Subcutaneous preadipocyte (primary cell): ENCODE results near the gene PARP16. TPM values are rescaled to one million over a fixed set of nuclear protein-coding genes. Genes with fewer than 3 reads are reported as not detected.

ENCODE experiments used
- small RNA-seq: library from RNA; depleted of rRNA; stranded (forward); fragments of <200 nt; gene quantifications from one replicate; pipeline ENCODE3, GENCODE V24; 2012
- total RNA-seq: library from RNA; depleted of rRNA; stranded (reverse); fragments of >200 nt; gene quantifications from 2 replicates; pipeline ENCODE4 v1.2.3, GENCODE V29; 2012

PARP16 gene, protein sequence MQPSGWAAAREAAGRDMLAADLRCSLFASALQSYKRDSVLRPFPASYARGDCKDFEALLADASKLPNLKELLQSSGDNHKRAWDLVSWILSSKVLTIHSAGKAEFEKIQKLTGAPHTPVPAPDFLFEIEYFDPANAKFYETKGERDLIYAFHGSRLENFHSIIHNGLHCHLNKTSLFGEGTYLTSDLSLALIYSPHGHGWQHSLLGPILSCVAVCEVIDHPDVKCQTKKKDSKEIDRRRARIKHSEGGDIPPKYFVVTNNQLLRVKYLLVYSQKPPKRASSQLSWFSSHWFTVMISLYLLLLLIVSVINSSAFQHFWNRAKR
- total RNA-seq = 2.2 and 2.9 TPM in 2 replicates

DNA sequence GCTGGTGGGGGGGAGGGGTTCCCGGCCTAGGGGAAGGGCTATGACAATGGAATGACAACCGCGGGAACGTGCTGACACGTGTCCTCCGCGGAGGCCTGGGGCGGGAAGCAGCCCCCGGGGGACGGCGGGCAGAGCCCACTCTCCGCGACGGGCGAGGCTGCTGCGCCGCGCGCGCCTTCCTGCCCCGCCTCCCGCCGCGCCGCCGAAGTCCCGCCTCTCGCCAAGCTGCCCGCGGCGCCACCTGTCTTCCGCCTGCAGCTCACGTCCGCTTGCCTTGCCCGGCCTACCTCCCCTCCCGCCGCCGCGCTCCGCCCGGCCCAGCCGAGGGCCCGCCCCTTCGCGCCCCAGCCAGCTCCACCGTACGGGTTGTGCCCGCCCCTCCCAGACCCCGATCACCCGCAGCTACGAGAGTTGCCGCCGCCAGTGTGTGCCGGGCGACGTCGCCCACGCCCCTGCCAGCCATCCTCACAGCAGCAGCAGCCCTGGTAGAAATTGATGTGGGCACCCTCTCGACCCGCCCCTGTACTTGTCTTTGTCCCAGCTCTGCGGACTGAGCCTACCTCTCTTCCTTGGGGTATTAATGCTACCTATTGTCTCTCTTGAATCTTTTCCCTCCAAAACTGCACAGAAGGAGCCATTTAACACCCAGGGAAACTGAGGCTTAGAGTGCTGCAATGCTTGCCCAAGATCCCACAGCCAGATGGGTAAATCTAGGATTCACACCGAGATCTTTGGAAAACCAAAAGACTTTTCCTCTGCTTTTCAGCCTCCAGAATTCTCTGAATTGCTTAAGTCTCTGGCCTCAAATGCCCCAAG lies at the start of gene PARP16:
Gene PARP16, minus strand, starts transcription at position 180 of the 816 bp plus-strand sequence. CDS start 457 bp downstream, outside the sequence.

GRCh38 chr15:65304381-65305149 lies 17.9 kb upstream of the PARP16 start, which contains the start of gene RNU5B-1:
Gene RNU5B-1, plus strand, starts transcription at chr15:65304677.

DNA sequence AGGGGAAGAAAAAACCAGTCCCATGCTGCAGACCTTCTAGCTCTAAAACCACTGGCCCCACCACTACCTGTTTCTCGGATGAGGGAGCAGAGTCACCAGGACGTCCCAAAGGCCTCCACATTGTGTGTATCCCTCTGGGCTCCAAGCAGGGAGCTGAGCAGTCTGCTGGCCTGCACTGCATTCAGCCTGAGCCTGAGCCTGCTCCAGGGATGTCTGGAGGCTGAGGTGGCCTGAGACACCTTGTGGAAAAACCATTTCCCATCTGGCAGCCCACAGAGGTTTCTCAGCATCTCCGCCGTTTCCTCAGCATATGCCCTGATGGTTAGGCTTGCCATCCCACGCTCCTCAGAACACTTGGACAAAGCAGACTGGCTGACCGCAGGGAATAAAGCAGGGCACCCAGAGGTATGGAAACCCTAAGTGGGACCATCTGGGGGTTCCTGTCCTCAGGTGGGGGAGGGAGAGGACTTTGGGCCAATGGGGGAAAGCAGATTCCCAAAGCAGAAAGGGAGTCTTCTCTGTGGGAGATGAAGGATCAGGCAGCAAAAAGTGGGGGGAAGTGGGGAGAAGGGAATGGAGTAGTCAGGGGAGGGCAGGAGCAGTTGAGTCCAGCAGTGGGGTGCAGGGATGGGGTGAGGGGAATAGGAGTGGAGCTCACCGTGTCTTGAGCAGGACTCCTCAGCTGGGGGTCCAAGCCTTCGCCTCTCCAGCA lies 75.8 kb downstream of the PARP16 start, which contains the start of gene CILP:
Gene CILP, minus strand, starts transcription at position 704 of the 712 bp plus-strand sequence. CDS start 1,718 bp downstream, outside the sequence.

Small RNA genes lying within 50 kb of the gene (small RNA-seq; reads per million reads assigned to genes)
- gene AC068213.1 (not detected), gene RNU5A-1 (298 reads per million, percentile 99 among the genes with 10 or more reads in this experiment), gene RNU5B-1 (369 reads per million, percentile 99 among the genes with 10 or more reads in this experiment), gene RNU6-686P (not detected), gene SNORA24B (22.1 reads per million, percentile 97 among the genes with 10 or more reads in this experiment)

Other genes starting within 250 kb of the PARP16 start
- not detected in 2 replicates for gene SLC51B, start 241.5 kb downstream of the PARP16 start, total RNA-seq
- gene RASL12, start 218.9 kb downstream of the PARP16 start, total RNA-seq = 3.7 and 6.6 TPM in 2 replicates
- not detected in 2 replicates for gene KBTBD13, start 210.1 kb downstream of the PARP16 start, total RNA-seq
- gene UBAP1L, start 171.7 kb downstream of the PARP16 start, total RNA-seq = 2.2 TPM in 2 replicates
- gene PDCD7, start 153.1 kb downstream of the PARP16 start, total RNA-seq = 18.7 and 26.6 TPM in 2 replicates
- gene CLPX, start 101.5 kb downstream of the PARP16 start, total RNA-seq = 33.2 and 50.3 TPM in 2 replicates
- gene CILP, start 75.4 kb downstream of the PARP16 start, total RNA-seq = 0.20 and 1.5 TPM in 2 replicates
- gene RNU5A-1, start 9.2 kb upstream of the PARP16 start, total RNA-seq = not detected in 2 replicates
- gene RNU5B-1, start 17.8 kb upstream of the PARP16 start, total RNA-seq = not detected in 2 replicates
- gene IGDCC3, start 91.1 kb upstream of the PARP16 start, total RNA-seq = not detected in 2 replicates
- 1.8 and 2.7 TPM in 2 replicates for gene IGDCC4, start 136.1 kb upstream of the PARP16 start, total RNA-seq
- gene DPP8, start 230.8 kb upstream of the PARP16 start, total RNA-seq = 26.1 and 30.7 TPM in 2 replicates
- 48.5 and 68.0 TPM in 2 replicates for gene HACD3, start 243.6 kb upstream of the PARP16 start, total RNA-seq